ENCODE measurements around the gene STK39.

- no peak for TF ChIP-seq CTCF (IDR thresholded peaks at IDR 0.05; ENCODE audit: insufficient read depth, low read length)
- TF ChIP-seq POLR2AphosphoS5 (IDR thresholded peaks at IDR 0.05; ENCODE audit: low read depth): no peak
- no peak for TF ChIP-seq GABPA (IDR thresholded peaks at IDR 0.05; ENCODE audit: low read depth)
Observed at GRCh38 chr2:167972020-167972419, 275.4 kb downstream of the STK39 start.

Data from HL-60 (cell line).